Muscle of arm (tissue), 12 donors: ENCODE data around the gene ATXN7L1. TPM values are rescaled to one million over a fixed set of nuclear protein-coding genes. Genes with fewer than 3 reads are reported as not detected.

Source experiments
- DNase-seq: peaks from one replicate; pipeline ENCODE4 v3.0.0-alpha.2; 2013
- polyA plus RNA-seq, 12 donors: library from polyadenylated mRNA; unstranded; fragments of 120-200 nt; gene quantifications; one replicate each; pipeline ENCODE4 v1.2.1, GENCODE V29; 2013; ENCODE audit not compliant: insufficient read length in 12 of 12

The ATXN7L1 gene
- polyA plus RNA-seq, 12 donors: 6.3 to 19.2 (median 8.0) TPM; not detected in 1

DNA sequence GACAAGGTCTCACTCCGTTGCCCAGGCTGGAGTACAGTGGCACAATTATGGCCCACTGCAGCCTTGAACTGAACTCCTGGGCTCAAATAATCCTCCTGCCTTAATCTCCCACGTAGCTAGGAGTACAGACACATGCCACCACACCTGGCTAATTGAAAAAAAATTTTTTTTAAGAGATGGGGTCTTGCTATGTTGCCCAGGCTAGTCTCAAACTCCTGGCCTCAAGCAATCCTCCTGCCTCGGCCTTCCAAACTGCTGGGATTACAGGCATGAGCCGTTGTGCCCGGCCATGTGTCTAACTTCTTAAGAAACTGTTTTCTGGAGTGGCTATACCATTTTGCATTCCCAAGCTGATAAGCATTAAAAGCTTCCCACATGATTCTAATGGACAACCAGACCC is 285.6 kb downstream of the ATXN7L1 start:
- no peak for DNase-seq

DNA sequence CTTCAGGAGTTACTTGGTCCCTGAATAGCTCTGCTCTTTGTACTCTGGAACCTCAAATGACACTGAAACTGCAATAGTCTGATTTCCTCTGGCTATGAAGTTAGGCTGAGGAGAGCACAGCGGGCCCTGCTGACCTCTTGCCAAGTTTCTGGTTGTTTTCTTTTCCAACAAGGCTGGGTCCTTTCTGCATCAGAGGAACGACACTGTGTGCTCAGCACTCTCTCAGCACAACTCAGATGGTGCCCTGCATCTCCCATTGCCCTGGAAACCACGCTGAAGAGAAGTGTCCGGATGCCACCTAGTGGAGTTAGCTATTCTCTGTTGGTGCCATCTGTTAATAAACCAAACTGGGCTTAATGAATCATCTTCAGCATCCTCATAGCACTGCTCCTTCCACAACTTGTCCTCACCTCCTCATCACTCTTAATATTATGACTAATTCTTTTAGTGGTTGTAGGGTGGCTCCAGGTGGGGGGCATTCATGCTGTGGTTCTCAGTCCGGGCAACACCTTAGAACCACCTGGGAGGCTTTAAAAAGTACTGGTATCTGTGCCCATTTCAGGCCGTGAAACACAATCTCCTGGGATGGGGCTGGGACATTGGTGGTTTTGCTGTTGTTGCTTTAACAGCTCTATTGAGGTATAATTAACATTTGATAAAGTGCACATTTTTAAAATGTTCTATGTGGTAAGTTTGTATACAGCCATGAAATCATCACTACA is 286.9 kb downstream of the ATXN7L1 start:
- DNase-seq: peak; percentile 45

DNA sequence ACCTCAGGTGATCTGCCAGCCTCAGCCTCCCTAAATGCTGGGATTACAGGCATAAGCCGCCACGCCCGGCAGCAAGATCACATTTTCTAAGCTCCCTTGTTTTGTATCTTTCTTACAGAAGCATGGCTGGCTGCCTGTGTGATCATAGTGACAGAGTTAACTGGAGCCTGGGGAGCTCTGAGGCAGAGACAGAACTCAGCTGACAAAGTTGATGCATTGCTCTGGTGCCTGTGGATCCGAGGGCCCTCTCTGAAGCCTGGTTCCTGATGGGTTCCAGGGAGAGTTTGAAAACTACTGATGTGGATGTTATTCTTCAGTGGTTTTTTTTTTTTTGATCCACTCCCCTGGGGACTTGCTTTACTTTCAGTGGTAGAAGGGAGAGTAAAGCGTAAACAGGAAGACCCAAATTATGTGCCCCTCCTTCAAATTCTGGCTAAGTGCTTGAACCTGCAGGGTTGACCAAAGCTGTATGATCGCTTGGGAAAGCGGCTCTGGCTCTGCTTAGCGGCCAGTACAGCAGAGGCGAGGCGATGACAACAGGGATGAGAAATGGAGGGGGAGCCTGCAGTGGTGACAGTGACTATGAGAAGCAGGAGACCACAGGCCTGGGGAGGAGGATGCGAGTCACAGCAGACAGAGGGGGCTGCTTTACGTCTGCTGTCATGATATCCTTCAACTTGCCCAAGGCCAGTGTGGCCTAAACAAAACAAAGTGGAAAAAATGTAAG is 288.3 kb downstream of the ATXN7L1 start:
- no peak for DNase-seq

DNA sequence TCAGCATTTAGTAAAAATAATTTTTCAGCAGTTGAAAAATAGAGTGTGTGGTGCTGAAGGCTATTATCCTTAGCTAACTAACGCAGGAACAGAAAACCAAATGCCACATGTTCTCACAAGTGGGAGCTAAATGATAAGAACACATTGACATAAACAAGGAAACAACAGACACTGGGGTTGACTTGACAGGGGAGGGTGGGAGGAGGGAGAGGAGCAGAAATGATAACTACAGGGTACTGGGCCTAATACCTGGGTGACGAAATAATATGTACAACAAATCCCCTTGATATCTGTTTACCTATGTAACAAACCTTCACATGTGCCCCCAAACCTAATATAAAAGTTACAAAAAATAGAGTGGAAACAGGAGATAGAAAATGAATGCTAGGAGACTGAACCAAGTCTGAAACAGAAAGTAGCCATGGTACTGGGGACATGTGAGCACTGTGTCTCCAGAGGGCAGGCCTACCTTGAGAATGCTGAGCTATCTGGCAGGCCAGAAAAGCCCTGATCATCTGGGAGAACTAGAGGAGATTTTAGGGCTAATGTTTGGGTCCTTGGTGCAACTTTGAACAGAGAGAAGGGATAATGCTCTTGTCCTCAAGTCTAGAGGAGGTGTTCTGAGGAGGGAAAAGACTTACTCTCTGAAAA is 290.4 kb downstream of the ATXN7L1 start:
- no peak for DNase-seq

DNA sequence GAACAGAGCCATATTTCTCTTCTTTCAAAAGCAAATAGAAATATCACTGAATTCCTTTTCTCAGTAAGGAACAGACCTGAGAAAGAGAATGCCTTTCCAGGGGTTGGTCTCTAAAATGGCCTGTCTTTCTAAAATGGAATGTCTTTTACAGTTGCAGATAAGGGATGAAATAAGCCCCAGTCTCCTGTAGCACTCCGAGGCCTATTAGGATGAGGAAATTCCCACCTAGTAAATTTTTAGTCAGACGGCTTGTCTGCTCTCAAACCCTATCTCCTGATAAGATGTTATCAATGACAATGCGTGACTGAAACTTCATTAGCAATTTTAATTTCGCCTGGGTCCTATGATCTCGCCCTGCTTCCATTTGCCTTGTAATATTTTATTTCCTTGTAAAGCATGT is 292.2 kb downstream of the ATXN7L1 start:
- DNase-seq: no peak

DNA sequence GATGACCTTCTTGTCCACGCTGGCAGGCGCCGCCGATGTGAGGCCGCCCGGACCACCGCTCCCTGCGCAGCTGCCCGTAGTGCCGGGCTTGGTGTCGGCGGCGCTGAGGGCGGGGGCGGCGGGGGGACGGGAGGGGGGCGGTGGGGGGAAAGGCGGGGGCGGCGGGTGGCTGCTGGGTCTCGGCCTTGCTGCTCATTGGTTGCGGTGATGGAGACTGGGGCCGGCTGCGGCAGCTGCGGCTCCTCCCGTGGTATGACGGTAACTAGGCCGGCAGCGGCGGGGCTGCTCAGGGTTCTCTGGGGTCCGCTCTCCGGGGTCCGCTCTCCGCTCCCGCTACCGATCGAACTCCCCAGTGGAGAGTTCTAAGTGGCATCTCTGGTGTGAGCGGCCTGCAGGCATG is 293.3 kb downstream of the ATXN7L1 start:
- no peak for DNase-seq

DNA sequence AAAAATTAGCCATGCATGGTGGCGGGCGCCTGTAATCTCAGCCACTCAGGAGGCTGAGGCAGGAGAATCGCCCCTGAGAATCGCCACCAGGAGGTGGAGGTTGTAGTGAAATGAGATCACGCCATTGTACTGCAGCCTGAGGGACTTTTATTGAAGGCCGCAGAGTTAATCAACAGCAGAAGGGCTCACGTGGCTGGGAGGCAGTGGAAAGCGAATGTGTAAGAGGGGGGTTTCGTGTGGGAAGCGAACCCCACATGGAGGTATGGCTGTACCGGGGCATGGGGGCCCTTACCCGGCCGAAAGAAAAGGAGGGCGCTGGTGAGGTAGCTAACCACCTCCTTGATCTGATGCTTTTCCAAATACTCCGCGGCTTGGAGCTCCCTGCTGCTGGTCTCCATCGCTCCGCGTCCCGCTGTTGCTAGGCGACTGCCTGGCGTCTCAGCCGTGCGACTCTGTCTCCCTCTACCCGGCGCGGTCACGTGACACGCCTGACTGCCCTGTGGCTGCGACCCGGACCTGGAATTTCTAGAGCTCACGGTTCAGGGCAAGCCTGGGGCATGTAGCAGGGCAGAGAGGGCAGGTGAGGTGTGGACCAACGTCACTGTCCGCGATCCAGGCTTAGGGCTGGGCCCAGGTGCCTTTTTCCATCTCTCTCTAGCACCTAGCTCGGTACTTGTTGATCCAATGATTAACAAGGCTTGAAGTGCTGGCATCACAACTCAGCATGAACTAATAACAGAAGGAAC is 295.2 kb downstream of the ATXN7L1 start, which contains the start of gene EFCAB10:
Gene EFCAB10 (minus strand): TSS at position 428 of the 746 bp plus-strand sequence. CDS start 30 bp downstream, at position 398.
- DNase-seq: peak; percentile 13

DNA sequence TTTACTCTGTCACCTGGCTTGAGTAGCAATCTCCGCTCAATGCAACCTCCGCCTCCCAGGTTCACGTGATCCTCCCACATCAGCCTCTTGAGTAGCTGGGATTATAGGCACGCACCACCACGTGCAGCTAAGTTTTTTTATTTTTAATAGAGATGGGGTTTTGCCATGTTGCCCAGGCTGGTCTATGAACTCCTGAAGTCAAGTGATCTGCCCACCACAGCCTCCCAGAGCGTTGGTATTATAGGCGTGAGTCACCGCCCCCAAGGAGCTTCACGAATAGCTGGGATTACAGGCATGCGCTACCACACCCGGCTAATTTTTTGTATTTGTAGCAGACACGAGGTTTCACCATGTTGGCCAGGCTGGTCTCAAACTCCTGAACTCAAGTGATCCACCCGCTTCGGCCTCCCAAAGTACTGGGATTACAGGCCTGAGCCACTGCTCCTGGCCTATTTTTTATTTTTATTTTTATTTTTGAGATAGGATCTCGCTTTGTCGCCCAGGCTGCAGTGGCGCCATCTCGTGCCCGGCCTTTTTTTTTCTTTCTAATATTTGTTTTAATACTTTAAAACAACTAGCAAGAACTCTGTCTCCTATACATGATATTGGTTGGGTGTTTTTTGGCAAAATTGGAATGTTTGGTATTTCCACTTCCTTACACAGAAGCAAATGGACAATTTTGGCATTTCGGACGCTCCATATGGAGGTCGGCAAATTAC is 296.2 kb downstream of the ATXN7L1 start:
- DNase-seq: no peak

DNA sequence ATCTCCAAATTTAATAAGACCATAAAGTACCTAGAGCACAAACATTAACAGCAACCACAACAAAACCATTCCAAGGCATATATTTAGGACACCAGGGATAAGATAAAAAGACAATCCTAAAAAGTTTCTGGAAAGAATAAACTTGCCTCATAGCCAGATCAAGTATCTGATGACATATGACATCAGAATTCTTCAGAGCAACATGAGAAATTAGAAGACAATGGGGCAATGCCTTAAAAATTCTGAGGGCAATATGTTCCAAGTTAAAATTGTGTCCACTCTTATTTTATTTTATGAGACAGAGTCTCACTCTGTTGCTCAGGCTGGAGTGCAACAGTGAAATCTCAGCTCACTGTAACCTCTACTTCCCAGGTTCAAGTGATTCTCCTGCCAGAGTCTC is 297.9 kb downstream of the ATXN7L1 start:
- DNase-seq: no peak

DNA sequence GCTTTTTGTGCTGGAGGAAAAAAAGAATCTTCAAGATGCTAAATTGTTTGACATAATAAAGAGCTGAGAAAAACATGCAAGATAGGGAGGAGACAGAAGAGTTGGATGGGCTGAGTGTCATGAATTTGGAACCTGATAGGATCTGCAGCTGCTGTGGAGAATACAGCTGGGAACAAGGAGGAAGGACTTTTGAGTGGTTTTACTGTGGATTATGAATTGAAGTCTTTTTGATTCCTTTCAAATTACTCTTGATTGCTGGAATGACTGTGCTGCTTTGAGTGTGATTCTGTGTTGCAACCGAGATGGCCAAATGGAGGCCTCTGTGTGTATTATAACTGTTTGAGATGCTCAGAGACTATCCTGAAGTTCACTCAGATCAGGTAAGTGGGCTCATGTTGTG is 299.1 kb downstream of the ATXN7L1 start:
- peak; percentile 18 for DNase-seq

DNA sequence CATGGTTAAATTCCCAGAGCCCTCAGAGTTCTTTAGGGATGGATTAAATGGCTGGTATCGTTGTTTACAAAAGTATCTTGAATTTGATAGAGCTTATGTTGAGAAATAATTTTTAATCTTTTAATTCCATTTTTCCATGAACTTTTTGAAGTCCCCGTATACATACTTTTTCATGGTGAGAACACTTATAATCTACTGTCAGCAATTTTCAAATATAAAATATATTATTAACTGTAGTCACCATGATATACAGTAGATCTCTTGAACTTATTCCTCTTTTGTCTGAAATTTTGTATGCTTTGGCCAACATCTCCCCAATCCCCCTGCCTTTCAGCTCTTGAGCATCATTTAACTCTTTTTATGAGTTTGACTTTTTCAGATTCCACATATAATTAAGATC is 304.5 kb downstream of the ATXN7L1 start:
- DNase-seq: no peak

DNA sequence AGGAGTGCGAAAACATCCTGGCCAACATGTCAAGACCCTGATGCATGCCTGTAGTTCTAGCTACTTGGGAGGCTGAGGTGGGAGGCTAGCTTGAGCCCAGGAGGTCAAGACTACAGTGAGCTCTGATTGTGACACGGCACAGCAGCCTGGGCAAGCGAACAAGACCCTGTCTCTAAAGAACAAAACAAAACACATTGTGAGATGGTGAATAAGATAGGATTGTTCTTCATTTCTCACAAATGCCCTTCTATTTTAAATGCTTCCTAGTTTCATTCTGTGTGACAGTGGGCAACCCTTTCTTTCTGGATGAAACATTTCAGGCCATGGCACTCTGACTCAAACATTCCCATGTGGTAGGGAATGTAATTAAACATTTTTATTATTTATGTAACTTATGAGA is 308.6 kb downstream of the ATXN7L1 start:
- no peak for DNase-seq

DNA sequence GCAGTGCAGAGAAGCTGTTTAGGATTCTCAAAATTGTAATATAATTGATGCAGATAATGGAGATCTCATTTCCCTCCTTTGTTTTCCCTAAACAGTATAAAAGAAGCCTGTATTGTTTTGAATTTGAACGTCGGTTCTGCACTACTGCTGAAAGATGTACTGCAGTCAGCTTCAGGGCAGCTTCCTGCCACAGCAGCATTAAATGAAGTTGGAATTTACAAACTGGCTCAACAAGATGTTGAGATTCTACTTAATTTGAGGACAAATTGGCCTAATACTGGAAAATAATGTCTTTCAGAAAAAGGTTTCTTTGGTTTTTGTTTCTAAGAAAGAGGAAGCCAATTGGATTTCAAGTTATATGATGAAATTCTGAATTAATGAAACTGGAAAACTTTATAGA is 309.4 kb downstream of the ATXN7L1 start:
- DNase-seq: no peak

DNA sequence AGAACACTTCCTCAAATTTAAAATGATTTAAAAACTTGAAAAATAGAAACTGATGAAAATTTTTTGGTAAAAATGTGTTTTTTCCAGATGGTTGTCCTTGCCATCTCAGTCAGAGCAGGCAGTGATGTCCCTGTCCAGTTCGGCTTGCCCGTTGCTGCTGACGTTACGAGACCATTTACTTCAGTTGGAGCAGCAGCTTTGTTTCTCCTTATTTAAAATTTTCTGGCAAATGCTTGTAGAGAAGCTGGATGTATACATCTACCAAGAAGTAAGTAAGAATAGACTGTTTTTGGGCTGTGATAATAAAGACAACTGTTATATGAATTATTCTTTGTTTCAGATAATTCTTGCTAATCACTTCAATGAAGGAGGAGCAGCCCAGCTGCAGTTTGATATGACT is 311.2 kb downstream of the ATXN7L1 start:
- DNase-seq: no peak

DNA sequence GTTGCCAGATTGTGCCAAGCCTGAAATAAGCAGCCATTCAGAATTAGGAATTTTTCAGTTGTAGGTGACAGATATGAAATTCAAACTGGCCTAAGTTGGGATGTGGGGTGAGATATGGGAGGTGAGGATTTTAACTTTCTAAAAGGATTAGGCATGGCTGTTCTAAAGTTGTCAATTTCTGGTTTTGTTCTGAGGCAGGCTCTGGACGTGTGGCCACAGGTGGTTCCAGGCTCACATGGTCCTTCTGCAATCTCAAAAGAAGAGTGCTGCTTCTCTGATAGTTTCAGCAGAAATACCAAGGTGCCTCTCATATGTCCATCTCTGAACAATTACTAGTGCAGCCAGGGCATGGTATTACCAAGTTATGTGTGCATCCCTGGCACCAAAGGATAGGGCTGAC is 316.5 kb downstream of the ATXN7L1 start:
- no peak for DNase-seq

Other genes with a start within 250 kb of the ATXN7L1 start
- gene CDHR3, start 86.7 kb upstream of the ATXN7L1 start, polyA plus RNA-seq: 10 to 100 TPM in 8 of 12 donors, 1 to 10 TPM in 3, not detected in 1; 6.0 to 28.2 (median 12.6) TPM
- gene SYPL1, start 235.7 kb upstream of the ATXN7L1 start, polyA plus RNA-seq: 10 to 100 TPM in 11 of 12 donors, not detected in 1; 62.8 to 92.5 (median 79.9) TPM